HEK293T (cell line): ENCODE measurements around the gene ANO2.

Experiments
- BHLHE40 ChIP-seq: fragments of 450-650 bp; IDR thresholded peaks from 2 replicates; pipeline ENCODE4 v1.6.1; 2016; ENCODE audit warnings: mild to moderate bottlenecking, moderate library complexity, borderline replicate concordance
- CTBP1 ChIP-seq: fragments of 450-650 bp; IDR thresholded peaks from 2 replicates; pipeline ENCODE4 v1.6.1; 2016; ENCODE audit warnings: borderline replicate concordance
- HDGF ChIP-seq: fragments of 450-650 bp; IDR thresholded peaks from 2 replicates; pipeline ENCODE4 v1.6.1; 2017; ENCODE audit warnings: antibody characterized with exemption, borderline replicate concordance
- LEF1 ChIP-seq: fragments of 450-650 bp; IDR thresholded peaks from 2 replicates; pipeline ENCODE4 v1.6.1; 2017; ENCODE audit warnings: mild to moderate bottlenecking, borderline replicate concordance
- SP1 ChIP-seq: fragments of 450-650 bp; IDR thresholded peaks from 2 replicates; pipeline ENCODE4 v1.6.1; 2017
- TARDBP ChIP-seq: fragments of 450-650 bp; IDR thresholded peaks from 2 replicates; pipeline ENCODE4 v1.6.1; 2016
- TF ChIP-seq, protein P1 (sequence below): fragments of 450-650 bp; IDR thresholded peaks from 2 replicates; pipeline ENCODE4 v1.6.1; 2016

- TF ChIP-seq BHLHE40 (no peak), CTBP1 (no peak), SP1 (no peak), HDGF (no peak), TARDBP (no peak), LEF1 (no peak)
- TF ChIP-seq, protein P1, sequence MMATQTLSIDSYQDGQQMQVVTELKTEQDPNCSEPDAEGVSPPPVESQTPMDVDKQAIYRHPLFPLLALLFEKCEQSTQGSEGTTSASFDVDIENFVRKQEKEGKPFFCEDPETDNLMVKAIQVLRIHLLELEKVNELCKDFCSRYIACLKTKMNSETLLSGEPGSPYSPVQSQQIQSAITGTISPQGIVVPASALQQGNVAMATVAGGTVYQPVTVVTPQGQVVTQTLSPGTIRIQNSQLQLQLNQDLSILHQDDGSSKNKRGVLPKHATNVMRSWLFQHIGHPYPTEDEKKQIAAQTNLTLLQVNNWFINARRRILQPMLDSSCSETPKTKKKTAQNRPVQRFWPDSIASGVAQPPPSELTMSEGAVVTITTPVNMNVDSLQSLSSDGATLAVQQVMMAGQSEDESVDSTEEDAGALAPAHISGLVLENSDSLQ: no peak
Observed at GRCh38 chr12:5650829-5651461, 294.1 kb downstream of the ANO2 start.
